HL-60 (cell line): ENCODE results near the gene NUP62CL.

Experiments
- DNase-seq, 2 experiments: peaks; one replicate each; pipeline ENCODE4 v3.0.0-alpha.2; 2010 to 2020; ENCODE audit warnings: low read depth in 1 of 2, low spot score in 1 of 2
- H3K27ac ChIP-seq: fragments of 250-450 bp; sonication (Bioruptor Pico); replicated peaks from 2 replicates; pipeline ENCODE4 v1.5.1; 2020; ENCODE audit warnings: mild to moderate bottlenecking, moderate library complexity
- H3K27me3 ChIP-seq: fragments of 250-450 bp; sonication (Bioruptor Pico); 2 replicates; pipeline ENCODE4 v1.5.1; 2021; ENCODE audit warnings: mild to moderate bottlenecking, moderate library complexity; ENCODE audit not compliant: insufficient read depth, poor library complexity, severe bottlenecking
- H3K4me3 ChIP-seq: replicated peaks from 2 replicates; pipeline ENCODE4 v1.5.1; 2011; ENCODE audit warnings: mild to moderate bottlenecking, control low read depth, low read length; ENCODE audit not compliant: insufficient read depth
- GABPA ChIP-seq: IDR thresholded peaks from 2 replicates; pipeline ENCODE4 v1.6.1; 2012; ENCODE audit warnings: low read depth
- POLR2AphosphoS5 ChIP-seq: IDR thresholded peaks from 2 replicates; pipeline ENCODE4 v1.6.1; 2012; ENCODE audit warnings: low read depth
- SPI1 ChIP-seq: IDR thresholded peaks from 2 replicates; pipeline ENCODE4 v1.6.1; 2012; ENCODE audit warnings: low read depth, mild to moderate bottlenecking, borderline replicate concordance
- TF ChIP-seq, protein P1 (sequence below): IDR thresholded peaks from one replicate; pipeline ENCODE4 v1.5.1; 2011; ENCODE audit warnings: low read length, control low read depth, inconsistent platforms; ENCODE audit not compliant: insufficient read depth
- TF ChIP-seq, protein P2 (sequence below): IDR thresholded peaks from 2 replicates; pipeline ENCODE4 v1.6.1; 2012; ENCODE audit warnings: low read depth; ENCODE audit not compliant: insufficient replicate concordance

NUP62CL gene

DNA sequence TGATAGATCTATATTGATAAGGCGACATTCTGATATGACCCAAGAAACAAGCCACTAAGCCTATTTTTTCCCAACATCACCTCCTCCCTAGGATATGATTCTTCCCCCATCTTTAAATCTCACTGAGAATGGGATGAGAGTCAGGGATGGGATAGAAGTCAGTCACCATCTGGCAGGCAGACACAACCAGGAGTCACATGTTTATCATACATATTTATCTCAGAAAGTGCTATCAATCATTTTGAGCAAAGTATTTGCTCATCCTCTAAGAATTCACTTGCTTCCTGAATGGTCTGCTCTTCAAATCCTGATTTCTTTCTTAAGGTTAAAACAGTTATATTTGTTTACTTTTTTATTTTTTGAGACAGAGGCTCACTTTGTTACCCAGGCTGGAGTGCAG is 20.5 kb upstream of the NUP62CL start:
- DNase-seq: no peak
- Histone ChIP-seq H3K4me3 (no peak overlapping the region), H3K27ac (no peak overlapping the region), H3K27me3 (no peaks in the 10 kb centered on the region)
- no peak for TF ChIP-seq GABPA

DNA sequence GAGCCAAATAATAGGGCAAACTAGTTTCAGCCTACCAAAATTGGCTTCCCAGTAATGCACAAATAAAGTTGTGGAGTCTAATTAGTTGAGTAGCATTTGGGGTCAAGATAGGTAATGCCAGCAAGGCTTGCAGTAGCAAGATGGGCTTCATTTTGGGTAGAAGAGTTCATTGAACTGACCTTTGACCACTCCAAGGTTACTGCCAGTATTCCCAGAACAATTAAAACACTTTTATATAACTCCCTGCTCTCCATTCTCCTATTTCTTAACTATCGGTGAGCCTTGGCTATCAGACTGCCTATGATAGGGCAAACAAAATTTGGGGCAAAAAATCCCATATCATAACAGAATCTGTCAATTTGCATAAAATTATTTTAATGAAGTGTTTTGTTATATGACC is 7.2 kb upstream of the NUP62CL start:
- no peak overlapping the region for H3K4me3 ChIP-seq
- no peaks in the 10 kb centered on the region for H3K27me3 ChIP-seq
- TF ChIP-seq, protein P1, sequence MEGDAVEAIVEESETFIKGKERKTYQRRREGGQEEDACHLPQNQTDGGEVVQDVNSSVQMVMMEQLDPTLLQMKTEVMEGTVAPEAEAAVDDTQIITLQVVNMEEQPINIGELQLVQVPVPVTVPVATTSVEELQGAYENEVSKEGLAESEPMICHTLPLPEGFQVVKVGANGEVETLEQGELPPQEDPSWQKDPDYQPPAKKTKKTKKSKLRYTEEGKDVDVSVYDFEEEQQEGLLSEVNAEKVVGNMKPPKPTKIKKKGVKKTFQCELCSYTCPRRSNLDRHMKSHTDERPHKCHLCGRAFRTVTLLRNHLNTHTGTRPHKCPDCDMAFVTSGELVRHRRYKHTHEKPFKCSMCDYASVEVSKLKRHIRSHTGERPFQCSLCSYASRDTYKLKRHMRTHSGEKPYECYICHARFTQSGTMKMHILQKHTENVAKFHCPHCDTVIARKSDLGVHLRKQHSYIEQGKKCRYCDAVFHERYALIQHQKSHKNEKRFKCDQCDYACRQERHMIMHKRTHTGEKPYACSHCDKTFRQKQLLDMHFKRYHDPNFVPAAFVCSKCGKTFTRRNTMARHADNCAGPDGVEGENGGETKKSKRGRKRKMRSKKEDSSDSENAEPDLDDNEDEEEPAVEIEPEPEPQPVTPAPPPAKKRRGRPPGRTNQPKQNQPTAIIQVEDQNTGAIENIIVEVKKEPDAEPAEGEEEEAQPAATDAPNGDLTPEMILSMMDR: no peak
- TF ChIP-seq POLR2AphosphoS5 (no peak), SPI1 (no peak), GABPA (no peak)
- TF ChIP-seq, protein P2, sequence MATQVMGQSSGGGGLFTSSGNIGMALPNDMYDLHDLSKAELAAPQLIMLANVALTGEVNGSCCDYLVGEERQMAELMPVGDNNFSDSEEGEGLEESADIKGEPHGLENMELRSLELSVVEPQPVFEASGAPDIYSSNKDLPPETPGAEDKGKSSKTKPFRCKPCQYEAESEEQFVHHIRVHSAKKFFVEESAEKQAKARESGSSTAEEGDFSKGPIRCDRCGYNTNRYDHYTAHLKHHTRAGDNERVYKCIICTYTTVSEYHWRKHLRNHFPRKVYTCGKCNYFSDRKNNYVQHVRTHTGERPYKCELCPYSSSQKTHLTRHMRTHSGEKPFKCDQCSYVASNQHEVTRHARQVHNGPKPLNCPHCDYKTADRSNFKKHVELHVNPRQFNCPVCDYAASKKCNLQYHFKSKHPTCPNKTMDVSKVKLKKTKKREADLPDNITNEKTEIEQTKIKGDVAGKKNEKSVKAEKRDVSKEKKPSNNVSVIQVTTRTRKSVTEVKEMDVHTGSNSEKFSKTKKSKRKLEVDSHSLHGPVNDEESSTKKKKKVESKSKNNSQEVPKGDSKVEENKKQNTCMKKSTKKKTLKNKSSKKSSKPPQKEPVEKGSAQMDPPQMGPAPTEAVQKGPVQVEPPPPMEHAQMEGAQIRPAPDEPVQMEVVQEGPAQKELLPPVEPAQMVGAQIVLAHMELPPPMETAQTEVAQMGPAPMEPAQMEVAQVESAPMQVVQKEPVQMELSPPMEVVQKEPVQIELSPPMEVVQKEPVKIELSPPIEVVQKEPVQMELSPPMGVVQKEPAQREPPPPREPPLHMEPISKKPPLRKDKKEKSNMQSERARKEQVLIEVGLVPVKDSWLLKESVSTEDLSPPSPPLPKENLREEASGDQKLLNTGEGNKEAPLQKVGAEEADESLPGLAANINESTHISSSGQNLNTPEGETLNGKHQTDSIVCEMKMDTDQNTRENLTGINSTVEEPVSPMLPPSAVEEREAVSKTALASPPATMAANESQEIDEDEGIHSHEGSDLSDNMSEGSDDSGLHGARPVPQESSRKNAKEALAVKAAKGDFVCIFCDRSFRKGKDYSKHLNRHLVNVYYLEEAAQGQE: no peak
- no peak for DNase-seq
- H3K27ac ChIP-seq: no peak overlapping the region

DNA sequence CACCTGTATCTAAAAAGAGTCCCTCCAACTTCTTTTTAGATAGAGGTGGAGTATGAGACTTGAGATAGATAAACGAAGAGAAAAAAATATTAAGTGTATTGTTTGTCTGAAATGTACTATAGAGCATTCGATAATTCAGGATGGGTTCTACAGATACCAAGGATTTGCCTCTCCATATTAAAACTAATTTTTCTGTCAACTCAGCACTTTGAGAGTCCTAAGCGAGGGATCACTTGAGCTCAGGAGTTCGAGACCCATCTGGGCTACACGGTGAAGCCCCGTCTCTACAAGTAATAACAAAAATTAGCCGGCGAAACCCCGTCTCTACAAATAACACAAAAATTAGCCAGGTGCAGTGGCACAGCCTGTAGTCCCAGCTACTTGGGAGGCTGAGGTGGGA is 1.7 kb upstream of the NUP62CL start:
- TF ChIP-seq, protein P1: no peak
- TF ChIP-seq SPI1: no peak
- no peak for TF ChIP-seq GABPA
- TF ChIP-seq, protein P2: no peak
- no peak for TF ChIP-seq POLR2AphosphoS5
- peaks cover 8% of the 10 kb centered on the region for H3K27me3 ChIP-seq

DNA sequence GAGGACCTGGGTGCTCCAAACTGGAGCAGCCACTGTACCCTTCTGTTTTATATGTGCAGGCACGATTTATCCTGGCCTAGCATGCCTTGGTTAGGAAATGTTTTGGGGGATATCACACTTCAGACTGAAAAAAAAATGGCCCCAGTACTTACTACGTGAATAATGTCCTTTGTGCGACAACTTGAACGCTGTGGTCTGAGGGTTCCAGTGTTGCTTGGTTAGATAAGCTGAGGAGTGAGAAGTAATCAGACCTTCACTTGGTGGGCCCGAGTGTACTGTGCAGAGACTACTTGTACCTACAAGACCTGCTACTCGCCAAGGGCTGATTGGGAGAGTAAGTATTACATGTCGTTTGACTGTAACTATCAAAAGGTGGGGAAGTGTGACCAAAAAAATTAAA is 856 bp upstream of the NUP62CL start:
- no peak for DNase-seq
- TF ChIP-seq, protein P2: no peak
- TF ChIP-seq SPI1: no peak
- no peak for TF ChIP-seq GABPA
- no peak for TF ChIP-seq POLR2AphosphoS5
- TF ChIP-seq, protein P1: no peak
- Histone ChIP-seq H3K27me3 (peaks cover 8% of the 10 kb centered on the region), H3K4me3 (no peak overlapping the region), H3K27ac (no peak overlapping the region)

More for the DNA sequence above, 1.7 kb upstream of the NUP62CL start:
- H3K27ac ChIP-seq: no peak overlapping the region
- H3K4me3 ChIP-seq: no peak overlapping the region
- DNase-seq: no peak
